GM18867 (cell line): Measurements from ENCODE around the gene ZNF322.
A peak's percentile ranks its signal among the peaks of the same experiment; 100 is the strongest.
"Not testable (repeated sequence)": the region's sequence is repeated elsewhere in the genome, so short reads cannot be mapped to it uniquely, and the experiment has no call there.

ENCODE experiments used
- ATAC-seq: cut with Tn5 transposase; IDR thresholded peaks from one replicate; pipeline ENCODE4 v1.9.1; 2021; ENCODE audit warnings: mild to moderate bottlenecking, moderate library complexity; ENCODE audit not compliant: unreplicated experiment

Gene ZNF322, protein sequence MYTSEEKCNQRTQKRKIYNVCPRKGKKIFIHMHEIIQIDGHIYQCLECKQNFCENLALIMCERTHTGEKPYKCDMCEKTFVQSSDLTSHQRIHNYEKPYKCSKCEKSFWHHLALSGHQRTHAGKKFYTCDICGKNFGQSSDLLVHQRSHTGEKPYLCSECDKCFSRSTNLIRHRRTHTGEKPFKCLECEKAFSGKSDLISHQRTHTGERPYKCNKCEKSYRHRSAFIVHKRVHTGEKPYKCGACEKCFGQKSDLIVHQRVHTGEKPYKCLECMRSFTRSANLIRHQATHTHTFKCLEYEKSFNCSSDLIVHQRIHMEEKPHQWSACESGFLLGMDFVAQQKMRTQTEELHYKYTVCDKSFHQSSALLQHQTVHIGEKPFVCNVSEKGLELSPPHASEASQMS

DNA sequence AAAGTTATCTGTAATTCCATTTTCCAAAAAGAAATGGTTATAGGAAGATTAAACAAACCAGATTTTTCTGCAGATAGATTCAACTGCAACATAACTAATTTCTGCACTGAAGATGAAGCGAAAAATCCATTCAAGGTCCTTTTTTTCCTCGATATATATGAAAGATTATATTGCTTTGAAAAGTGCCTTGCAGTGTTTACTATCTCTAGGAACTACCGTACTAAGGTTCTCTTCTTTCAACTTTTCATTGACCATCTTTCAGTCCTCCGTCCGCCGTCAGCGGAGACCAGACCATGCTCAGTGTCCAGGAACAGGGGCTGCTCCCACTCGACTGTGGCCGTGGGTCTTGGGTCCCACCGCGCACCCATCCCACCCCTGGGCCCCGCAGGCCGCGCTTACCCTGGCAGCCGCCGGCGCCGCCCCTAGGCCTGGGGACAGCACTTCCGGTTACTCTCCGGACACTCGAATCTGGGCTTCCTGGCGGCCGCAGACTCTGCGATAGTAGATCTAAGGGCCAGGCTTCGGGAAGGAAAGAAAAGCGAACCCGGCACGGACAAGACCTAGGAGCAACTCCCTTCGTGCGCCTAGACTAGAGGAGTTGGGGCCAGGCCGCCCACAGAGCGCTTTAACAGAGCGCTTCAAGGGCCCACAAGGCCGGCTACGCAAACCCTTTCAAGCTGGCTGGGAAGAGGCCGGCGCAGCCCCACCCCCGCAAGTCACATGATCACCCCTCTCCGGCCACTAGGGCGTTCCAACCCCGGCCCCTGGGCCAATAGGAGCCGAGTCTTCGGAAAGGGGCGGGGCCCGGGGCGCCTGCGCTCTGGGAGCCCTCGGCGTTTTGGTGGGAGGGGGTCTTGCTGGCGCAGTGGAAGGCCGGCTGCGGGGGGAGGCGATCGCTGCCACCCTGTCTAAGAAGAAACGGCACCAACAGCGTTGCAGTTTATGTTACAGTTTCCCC lies at the start of gene ZNF322:
Gene ZNF322 (minus strand): TSS at position 705 of the 958 bp plus-strand sequence. CDS start 21,193 bp downstream, outside the sequence.
- peak; percentile 97 for ATAC-seq

- not testable (repeated sequence) for ATAC-seq
Measured at GRCh38 chr6:26705780-26706179, 46.2 kb upstream of the ZNF322 start.

DNA sequence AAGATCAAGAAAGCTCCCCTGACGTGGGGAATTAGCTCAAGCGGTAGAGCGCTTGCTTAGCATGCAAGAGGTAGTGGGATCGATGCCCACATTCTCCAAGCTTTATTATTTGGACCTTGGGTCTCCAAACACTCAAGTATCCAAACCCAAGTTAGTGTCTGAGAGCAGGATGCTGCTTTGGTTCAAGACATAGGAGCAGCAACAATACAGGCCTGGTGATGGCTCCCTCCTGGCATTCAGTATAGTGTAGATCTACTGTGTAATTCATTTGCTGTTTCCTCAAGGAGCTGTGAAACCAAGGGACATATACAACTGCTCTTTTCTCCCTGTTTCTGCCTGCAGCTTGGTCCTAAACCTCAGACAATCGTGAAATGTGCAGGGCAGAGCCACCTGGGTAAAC lies 45.8 kb upstream of the ZNF322 start:
- ATAC-seq = not testable (repeated sequence)

DNA sequence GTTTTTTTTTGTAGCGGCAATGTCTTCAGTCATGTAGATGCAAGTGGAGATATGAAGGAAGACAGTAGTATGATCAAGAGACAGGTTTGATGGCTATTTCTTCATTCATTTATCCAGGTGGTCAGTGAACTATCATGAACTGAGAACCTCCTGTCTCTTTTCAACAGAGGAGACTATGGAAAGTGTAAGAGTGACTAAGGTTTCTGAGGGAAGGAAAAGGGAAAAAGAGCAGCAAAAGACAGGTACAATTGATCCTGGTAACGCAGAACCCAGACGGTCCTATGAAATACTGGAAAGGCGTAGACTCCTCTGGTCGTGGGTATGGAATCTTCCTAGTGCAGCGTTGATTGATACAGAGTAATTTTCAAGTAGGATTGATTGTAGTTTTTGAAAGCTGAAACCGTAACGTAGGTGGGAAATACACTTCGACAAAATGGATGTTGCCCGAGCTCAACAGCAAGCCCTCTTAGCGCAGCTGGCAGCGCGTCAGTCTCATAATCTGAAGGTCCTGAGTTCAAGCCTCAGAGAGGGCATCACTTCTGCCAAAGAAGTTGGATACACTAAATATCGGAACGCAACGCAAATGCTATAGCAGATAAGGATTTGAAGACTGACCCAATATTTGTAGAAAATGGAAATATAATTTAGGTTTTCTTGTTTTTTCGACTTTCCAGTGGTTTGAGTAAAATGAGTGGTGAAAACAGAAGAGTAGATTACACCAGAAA lies 41.6 kb upstream of the ZNF322 start:
- not testable (repeated sequence) for ATAC-seq

DNA sequence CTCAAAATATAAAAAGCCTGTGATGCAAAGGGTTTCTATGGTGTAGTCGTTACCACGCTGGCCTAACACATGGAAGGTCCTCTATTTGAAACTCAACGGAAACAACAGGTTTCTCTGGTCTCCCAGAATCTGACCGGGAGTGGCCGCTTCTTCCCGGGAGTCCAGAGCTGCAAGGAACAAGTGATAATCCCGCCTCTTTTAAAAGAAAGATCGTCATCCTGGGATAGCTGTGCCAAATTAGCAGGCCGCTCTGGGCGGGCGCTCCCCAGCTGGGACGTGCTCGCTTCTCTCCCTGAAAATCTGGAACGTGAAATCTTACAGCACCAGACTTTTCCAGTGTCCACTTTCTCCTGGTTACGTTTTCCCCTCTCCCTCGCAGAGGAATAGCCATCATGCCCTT lies 38.0 kb upstream of the ZNF322 start:
- ATAC-seq = not testable (repeated sequence)

- ATAC-seq = not testable (repeated sequence)
Measured at GRCh38 chr6:26689324-26689947, 29.9 kb upstream of the ZNF322 start.

GRCh38 chr6:26682435-26683042 lies 23.0 kb upstream of the ZNF322 start:
- ATAC-seq = not testable (repeated sequence)

- not testable (repeated sequence) for ATAC-seq
Measured at GRCh38 chr6:26673287-26673686, 13.7 kb upstream of the ZNF322 start.

DNA sequence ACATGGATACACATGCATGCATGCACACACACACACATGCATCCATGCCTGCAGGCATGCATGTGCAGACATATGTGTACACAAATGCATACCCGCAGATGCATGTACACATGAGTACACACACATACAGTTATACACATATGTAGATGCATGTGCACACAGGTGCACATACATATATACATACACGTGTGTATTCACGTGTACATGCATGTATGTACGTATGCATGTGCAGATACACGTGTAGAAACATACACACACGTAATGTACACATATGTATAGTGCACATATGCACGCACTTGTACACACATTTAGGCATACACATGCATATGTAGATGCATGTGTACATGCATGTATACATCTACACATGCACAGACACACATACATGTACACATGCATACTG lies 11.0 kb upstream of the ZNF322 start:
- not testable (repeated sequence) for ATAC-seq

DNA sequence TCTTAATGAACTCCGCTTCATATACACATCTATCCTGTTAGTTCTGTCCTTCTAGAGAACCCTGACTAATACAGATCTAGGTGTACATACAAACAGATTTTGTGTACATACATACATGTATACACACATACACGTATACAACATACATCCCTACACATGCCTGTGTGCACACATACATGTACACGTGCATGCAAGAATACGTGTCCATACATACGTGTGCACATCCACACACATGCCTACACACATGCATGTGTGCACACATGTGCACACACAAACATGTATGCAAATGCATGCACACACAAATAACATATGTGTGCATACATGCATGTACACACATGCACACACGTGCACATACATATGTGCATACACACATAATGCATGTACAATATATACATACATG lies 10.5 kb upstream of the ZNF322 start:
- not testable (repeated sequence) for ATAC-seq

DNA sequence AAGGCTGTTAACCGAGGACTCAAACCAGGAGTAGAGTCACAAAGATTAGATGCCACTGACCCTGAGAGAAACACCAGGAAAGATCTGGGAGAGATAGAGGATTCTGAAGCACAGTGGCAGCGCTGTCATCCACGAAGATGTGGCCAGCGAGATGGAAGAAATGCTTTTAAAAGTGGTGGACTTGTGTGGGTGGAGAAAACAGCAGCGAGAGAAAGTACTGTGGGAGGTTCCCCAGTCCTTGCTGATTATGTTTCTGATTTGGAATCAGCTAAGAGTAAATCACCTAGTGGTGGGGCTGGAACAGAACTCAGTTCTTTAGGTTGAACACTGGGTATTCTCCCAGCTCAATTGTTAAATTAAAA lies 435 bp upstream of the ZNF322 start:
- ATAC-seq = peak; percentile 37

DNA sequence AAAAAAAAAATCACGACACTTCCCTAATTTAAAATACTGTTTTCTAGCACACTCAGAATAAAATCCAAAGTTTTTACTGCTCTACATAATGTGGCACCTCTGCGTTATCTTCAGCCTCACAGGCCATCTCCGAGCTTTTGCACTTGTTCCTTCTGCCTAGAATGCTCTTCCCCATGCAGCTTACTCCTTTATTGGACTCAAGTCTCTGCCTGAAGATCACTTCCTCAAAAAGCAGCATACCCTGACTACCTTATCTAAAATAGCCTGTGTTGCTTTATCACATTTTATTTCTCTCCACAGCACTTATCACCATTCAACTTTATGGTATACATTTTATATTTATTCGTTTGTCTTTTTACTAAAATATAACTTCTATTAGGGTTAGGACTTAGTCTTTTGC lies 2.3 kb downstream of the ZNF322 start:
- ATAC-seq = no peak

GRCh38 chr6:26653007-26653406 lies 6.5 kb downstream of the ZNF322 start:
- ATAC-seq = no peak

DNA sequence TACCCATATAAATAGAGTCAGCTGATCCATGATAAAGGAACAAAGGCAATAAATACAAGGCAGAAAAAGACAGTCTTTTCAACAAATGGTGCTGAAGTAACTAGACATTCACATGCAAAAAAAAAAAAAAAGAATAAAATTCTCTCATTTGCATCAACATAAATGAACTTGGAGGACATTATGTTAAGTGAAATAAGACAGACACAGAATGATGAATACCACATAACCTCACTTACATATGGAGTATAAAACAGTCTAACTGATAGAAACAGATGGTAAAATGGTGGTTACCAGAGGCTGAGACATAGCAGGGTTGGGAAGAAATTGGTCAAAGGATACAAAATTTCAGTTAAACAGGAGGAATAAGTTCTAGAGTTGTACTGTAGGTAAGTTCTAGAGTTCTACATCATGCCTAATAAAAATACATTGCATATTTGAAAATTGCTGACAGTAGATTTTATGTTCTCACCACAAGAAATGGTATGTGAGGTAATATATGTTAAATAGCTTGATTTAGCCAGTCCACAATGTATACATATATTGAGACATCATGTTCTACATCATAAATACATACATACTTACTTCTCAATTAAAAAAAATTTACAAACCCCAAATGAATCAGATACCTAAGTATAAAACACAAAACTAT lies 8.3 kb downstream of the ZNF322 start:
- no peak for ATAC-seq

GRCh38 chr6:26646074-26646473 lies 13.5 kb downstream of the ZNF322 start:
- no peak for ATAC-seq

DNA sequence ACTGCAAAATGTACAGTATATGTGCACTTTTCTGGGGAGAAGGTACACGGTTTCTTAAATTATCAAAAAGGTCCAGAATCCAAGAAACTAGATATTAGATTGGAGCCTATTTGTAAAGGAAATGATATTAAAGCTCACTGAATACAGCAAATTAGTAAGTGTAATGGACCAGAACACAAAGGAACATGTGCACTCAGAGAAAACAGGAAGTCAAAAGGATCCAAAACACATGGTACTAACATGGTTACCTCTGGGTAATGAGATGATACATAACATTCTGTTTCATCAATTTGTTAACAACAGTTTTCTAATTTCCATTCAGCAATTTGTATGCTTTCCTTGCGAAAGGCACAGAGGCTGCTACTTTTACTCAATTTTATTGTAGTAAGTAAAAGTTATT lies 18.7 kb downstream of the ZNF322 start:
- no peak for ATAC-seq

GRCh38 chr6:26629359-26629758 lies 30.2 kb downstream of the ZNF322 start:
- ATAC-seq = no peak

DNA sequence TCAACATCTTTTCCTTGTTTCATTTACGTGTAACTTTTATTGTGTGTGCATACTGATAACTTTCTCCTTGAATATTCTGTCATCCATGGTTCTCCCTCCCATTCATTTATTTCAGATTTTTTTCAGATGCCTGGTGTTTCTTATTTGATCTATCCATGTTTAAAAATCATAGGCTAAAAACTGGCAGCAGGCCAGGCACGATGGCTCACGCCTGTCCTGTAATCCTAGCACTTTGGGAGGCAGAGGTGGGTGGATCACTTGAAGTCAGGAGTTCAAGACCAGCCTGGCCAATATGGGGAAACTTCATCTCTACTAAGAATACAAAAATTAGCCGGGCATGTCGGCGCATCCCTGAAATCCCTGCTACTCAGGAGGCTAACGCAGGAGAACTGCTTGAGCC lies 31.7 kb downstream of the ZNF322 start:
- ATAC-seq = no peak

DNA sequence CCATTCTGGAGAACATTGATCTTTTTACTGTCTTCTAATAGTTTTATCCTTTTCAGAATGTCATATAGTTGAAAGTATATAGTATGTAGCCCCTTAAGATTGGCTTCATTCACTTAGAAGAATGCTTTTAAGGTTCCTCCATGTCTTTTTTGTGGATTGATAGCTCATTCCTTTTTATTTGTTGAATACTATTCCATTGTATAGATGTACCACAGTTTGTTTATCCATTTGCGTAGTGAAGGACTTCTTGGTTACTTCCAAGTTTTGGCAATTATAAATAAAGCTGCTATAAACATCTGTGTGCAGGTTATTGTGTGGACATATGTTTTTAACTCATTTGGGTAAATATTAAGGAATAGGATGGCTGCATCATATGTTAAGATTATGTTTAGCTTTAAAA lies 35.0 kb downstream of the ZNF322 start:
- ATAC-seq = no peak
